T follicular helper cell (primary cell): ENCODE data around the gene ZNF419.
"Not testable (repeated sequence)": the region's sequence is repeated elsewhere in the genome, so short reads cannot be mapped to it uniquely, and the experiment has no call there.

Experiments
- DNase-seq: peaks from one replicate; pipeline ENCODE4 v3.0.0-alpha.2; 2020; ENCODE audit warnings: low read depth
- total RNA-seq, 2 experiments: gene quantifications; one replicate each; lab custom pipeline; 2026; lab: John Stamatoyannopoulos, UW

Gene ZNF419
- total RNA-seq: 9.0 to 24.4 reads per million in 2 experiments

DNA sequence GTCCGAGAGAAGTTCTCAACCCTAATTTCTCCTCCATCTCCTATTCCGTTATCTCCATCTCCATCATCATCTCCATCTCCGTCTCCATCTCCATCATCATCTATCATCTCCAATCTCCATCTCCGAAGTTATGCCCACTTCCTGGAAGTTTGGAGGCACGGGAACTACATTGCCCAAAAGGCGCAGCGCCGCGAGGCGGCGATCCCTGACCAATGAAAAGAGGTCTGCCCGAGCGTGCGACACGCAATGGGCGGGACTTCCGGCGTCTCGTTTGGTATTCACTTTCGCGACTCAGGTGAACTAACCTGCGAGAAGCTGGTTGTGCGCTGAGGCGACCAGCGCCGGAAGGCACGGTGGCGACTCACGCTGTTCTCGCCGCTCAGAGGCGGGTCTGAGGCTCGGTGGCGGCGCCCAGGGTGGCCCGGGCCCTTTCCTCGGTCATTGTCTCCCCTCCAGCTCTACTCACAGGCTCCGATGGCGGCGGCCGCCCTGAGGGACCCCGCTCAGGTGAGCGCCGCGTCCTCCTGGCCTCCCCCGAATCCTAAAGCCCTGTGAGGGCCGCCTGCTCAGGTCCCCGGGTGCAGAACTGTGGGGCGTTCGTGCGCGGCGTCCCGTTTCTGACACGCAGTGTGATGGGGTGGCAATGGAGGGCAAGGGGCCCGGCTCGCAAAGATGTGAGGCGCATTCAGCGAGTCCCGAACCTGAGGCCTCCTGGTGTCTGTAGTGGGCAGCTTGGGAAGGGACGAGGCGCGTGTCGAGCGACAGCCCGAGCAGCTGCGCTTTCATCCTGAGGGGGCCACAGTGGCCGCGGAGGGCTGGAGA is at the start of gene ZNF419:
ZNF419 (plus strand) TSS at position 274 of the 822 bp plus-strand sequence; CDS start at position 475, 201 bp downstream.
- peak; percentile 90 for DNase-seq

- DNase-seq: no peak
Observed at GRCh38 chr19:57437931-57438330, 49.6 kb upstream of the ZNF419 start.

GRCh38 chr19:57438925-57439324 is 48.6 kb upstream of the ZNF419 start:
- DNase-seq: no peak

DNA sequence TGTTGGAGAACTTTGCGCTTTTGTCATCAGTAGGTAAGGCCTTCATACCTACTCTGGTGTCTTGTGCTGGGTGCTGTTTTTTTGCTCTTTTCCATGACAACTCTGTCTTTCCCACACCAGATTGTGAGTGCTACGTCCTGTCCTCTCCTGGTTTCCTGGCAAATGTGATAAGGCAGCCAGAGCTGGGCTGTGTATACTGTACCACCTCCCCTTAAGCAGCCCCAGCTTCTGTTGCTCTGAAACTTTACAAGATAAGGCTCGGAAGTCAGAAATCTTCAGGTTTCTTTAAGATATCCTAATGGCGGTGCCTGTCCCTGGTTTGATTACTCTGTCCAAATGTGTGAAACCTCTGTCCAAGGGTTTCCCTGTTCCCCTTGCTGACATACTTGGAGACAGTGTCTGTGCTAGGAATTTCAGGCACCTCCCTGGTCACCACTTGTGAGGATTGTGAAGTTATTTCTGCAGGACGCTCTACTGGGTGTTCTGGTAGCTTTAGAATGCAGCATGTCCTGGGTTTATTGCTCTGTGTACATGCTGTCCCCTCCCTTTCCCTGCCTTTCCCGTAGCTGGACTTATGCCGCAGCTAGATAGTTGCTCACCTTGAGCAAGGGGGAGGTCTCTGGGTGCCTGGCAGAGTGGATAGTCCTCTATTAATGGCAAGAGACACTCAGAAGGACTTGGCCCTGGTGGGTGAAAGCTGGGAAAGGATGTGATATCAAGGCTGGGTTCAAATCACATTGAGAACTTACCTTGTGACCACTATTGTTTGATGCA is 45.4 kb upstream of the ZNF419 start:
- no peak for DNase-seq

DNA sequence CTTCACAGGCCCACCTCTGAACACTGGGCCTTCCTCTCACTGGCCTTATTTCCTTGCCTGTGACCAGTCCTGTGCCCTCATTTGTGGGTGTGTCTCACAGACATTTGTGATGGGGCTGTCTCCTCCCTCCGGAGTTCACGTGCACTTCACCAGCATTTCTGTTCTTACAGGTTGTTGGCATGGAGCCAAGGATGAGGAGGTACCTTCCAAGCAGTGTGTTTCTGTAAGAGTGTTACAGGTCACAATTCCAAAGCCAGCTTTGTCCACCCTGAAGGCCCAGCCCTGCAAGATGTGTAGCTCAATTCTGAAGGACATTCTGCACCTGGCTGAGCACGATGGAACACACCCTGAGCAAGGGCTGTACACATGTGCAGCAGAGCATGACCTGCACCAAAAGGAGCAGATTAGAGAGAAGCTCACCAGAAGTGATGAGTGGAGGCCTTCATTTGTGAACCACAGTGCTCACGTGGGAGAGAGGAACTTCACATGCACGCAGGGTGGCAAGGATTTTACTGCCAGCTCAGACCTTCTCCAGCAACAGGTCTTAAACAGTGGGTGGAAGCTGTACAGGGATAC is 44.3 kb upstream of the ZNF419 start:
- DNase-seq: no peak

- DNase-seq: no peak
Observed at GRCh38 chr19:57452307-57452706, 35.2 kb upstream of the ZNF419 start.

DNA sequence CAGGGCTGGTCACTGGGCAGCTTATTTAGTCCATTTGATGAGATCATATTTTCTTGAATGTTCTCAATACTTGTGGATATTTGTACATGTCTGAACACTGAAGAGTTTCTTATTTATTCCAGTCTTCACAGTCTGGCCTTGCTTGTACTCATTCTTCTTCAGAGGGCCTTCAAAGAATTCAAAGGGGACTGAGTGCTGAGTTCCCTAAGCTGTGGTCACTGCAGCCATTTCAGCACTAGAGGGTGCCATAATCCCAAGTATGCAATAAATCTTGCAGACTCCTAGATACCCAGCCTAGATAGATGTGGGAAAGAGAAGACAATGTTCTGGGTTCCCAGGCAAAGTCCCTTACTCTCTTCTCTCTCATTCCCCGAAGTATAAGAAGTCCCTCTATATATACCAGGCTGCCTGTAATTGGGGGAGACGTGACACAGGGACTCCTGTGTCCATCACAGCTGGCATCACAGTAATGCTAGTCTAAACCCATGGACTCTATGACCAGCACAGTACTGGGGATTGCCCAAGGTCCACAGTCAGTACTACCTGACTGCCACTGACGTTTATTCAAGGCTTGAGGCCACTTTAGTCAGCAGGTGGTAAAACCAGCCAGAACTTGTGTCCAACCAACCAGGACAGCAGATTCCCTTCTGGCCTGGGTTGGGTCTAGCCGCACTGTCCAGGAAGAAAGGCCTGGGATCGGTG is 21.7 kb upstream of the ZNF419 start:
- DNase-seq: peak; percentile 6

DNA sequence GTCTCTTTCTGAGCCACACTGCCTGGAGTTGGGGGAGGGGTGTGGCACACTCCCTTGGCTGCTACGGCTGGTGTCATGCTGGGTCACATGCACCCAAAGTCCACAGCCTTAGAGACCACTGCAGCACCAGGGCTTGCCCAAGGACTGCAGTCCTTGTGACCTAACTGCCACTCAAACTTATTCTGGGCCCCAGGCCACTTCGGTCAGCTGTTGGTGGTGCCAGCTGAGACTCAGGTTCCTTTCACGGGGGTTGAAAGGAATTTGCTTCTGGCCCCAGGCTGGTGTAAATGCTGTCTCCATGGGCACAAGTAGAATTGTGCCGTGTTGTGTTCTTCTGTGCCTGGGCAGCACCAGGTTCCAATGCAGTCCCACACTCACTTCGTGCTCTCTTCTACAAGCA is 21.1 kb upstream of the ZNF419 start:
- DNase-seq: no peak

GRCh38 chr19:57473646-57474045 is 13.9 kb upstream of the ZNF419 start:
- DNase-seq: no peak

DNA sequence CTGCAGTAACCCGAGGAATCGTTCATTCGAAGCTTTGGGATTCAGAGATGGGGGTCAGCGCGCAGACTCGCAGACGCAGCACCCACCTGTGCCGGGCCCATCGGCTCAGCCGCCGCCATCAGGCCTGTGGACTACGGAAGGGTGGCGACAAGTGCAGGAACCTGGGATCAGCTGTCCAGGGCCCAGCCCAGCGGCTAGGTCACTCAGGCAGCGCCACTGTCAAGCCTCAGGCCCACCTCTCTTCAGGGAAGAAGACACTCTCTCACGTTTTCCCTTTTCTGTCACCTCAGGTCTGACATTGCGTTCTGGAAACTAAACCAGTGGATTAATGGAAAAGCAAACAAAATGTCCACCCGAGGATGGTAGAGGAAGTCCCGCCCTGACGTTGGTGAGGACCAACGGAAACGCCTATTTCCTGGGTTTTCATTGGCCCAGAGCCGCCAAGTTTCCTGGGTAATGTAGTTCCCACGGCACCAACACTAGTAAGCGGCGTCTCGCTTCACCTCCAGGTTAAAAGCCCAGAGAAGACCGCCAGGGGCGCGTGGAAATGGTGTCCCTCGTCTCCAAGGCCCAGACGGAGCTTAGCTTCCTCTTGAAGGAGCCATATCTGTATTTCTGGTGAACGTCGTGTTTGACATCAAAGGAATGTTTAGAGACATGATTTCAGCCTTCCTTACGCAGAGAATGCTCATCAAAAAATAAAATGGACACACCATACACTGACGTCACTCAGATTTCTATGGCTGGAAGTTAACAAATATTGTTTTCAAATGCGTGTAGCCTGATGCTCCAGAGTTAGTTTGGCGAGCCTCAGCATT is 10.2 kb upstream of the ZNF419 start, which contains the start of gene ZNF772:
ZNF772 (minus strand) TSS at position 376 of the 818 bp plus-strand sequence; CDS start at position 119, 257 bp downstream.
- peak; percentile 85 for DNase-seq

DNA sequence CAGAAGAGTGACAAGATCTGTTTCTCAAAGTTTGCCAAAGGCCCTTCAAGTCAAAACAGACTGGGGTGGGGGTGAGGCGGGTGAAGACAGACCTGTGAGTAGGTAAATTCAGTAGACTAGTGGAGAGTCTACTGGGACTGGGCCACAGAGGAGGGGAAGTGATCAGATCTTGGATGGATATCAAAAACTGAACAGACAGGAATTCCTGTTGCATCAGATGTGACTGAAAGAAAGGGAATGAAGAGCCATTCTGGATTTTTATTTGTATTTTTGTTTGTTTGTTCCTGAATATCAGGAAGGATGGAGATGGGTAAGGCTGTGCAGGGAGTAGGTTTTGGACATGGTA is 722 bp downstream of the ZNF419 start:
- DNase-seq: not testable (repeated sequence)

DNA sequence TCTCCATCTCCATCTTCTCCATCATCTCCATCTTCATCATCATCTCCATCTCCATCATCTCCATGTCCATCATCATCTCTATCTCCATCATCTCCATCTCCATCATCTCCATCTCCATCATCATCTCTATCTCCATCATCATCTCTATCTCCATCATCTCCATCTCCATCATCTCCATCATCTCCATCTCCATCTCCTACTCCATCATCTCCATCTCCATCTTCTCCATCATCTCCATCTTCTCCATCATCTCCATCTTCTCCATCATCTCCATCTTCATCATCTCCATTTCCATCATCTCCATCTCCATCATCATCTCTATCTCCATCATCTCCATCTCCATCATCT is 11.8 kb downstream of the ZNF419 start:
- DNase-seq: not testable (repeated sequence)

GRCh38 chr19:57499680-57500395 is 12.3 kb downstream of the ZNF419 start, which contains the start of gene ZNF773:
Gene ZNF773, plus strand, starts transcription at chr19:57499938. Its CDS starts 143 bp downstream, at chr19:57500081.
- DNase-seq: peak; percentile 92

GRCh38 chr19:57500400-57500799 is 12.8 kb downstream of the ZNF419 start:
- DNase-seq: not testable (repeated sequence)

GRCh38 chr19:57506163-57506562 is 18.6 kb downstream of the ZNF419 start:
- no peak for DNase-seq

GRCh38 chr19:57511484-57511883 is 23.9 kb downstream of the ZNF419 start:
- DNase-seq: no peak

DNA sequence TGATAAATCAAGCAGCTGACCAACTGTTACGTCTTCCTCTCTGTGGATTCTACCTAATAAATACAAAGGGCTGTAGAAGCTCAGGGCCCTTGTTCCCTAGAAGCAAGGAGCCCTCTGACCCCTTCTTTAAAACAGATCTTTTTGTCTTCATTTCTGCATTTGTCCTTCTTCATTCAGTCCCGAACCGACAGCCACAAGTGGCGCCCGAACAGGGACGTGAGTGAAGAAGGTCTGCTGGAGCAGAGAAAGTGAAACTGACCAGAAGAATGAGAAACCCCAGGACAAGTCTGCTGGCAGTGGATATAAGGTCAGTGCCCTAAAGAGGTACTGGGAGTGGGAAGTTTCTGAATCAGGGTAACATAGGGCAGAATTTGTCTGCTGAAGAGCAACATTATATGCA is 25.3 kb downstream of the ZNF419 start:
- no peak for DNase-seq

- DNase-seq: no peak
Observed at GRCh38 chr19:57515255-57515654, 27.7 kb downstream of the ZNF419 start.

DNA sequence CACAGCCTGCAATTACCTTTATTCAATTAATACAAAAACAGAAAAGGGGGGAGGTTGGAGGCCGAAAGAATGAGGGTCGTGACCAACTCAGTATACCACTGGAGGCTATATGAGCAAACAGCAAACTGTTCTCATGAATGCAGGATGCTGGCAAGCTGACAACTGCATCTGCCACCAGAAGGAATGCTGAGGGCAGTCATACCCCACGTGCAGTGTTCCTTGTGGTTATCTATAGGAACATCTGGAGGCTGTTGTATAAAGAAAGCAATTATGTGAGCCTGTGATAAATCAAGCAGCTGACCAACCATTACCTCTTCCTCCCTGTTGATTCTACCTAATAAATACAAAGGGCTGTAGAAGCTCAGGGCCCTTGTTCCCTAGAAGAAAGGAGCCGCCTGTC is 30.5 kb downstream of the ZNF419 start:
- DNase-seq: not testable (repeated sequence)

- DNase-seq: peak; percentile 82
Observed at GRCh38 chr19:57527136-57527881, 39.8 kb downstream of the ZNF419 start, which contains the start of gene ZNF549. Gene ZNF549, plus strand, starts transcription at chr19:57527356. Its CDS starts 218 bp downstream, at chr19:57527574.
